Measurements from ENCODE around the gene CCDC88C.

CCDC88C gene

GRCh38 chr14:91416744-91417119 lies 888 bp downstream of the CCDC88C start:
- peak overlapping the region in 1 of 2 donors; percentile 11 for H3K4me3 ChIP-seq (replicated peaks in 1 of 2; ENCODE audit: low read depth in 2 of 2, low read length in 2 of 2)
- TF ChIP-seq, protein P1, sequence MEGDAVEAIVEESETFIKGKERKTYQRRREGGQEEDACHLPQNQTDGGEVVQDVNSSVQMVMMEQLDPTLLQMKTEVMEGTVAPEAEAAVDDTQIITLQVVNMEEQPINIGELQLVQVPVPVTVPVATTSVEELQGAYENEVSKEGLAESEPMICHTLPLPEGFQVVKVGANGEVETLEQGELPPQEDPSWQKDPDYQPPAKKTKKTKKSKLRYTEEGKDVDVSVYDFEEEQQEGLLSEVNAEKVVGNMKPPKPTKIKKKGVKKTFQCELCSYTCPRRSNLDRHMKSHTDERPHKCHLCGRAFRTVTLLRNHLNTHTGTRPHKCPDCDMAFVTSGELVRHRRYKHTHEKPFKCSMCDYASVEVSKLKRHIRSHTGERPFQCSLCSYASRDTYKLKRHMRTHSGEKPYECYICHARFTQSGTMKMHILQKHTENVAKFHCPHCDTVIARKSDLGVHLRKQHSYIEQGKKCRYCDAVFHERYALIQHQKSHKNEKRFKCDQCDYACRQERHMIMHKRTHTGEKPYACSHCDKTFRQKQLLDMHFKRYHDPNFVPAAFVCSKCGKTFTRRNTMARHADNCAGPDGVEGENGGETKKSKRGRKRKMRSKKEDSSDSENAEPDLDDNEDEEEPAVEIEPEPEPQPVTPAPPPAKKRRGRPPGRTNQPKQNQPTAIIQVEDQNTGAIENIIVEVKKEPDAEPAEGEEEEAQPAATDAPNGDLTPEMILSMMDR (IDR thresholded peaks at IDR 0.05; ENCODE audit: low read depth, low read length), result no peak

GRCh38 chr14:91415794-91416743 lies 1.6 kb downstream of the CCDC88C start:
- H3K4me3 ChIP-seq (replicated peaks in 1 of 2; ENCODE audit: low read depth in 2 of 2, low read length in 2 of 2), result no peak overlapping the region
- DNase-seq (ENCODE audit: low read depth in 2 of 2), result no peak
- TF ChIP-seq, protein P1 (IDR thresholded peaks at IDR 0.05; ENCODE audit: low read depth, low read length), result no peak

More at GRCh38 chr14:91416744-91417119, 888 bp downstream of the CCDC88C start:
- DNase-seq (ENCODE audit: low read depth in 2 of 2), result no peak

GRCh38 chr14:91414475-91414833 lies 3.2 kb downstream of the CCDC88C start:
- no peak for DNase-seq (ENCODE audit: low read depth in 2 of 2)
- TF ChIP-seq, protein P1 (IDR thresholded peaks at IDR 0.05; ENCODE audit: low read depth, low read length), result no peak
- H3K4me3 ChIP-seq (replicated peaks in 1 of 2; ENCODE audit: low read depth in 2 of 2, low read length in 2 of 2), result no peak overlapping the region

GRCh38 chr14:91413547-91414474 lies 3.8 kb downstream of the CCDC88C start:
- H3K4me3 ChIP-seq (replicated peaks in 1 of 2; ENCODE audit: low read depth in 2 of 2, low read length in 2 of 2), result no peak overlapping the region
- DNase-seq (ENCODE audit: low read depth in 2 of 2), result no peak

GRCh38 chr14:91412939-91413338 lies 4.7 kb downstream of the CCDC88C start:
- no peak for DNase-seq (ENCODE audit: low read depth in 2 of 2)
- no peak overlapping the region for H3K4me3 ChIP-seq (replicated peaks in 1 of 2; ENCODE audit: low read depth in 2 of 2, low read length in 2 of 2)
- TF ChIP-seq, protein P1 (IDR thresholded peaks at IDR 0.05; ENCODE audit: low read depth, low read length), result no peak

More at GRCh38 chr14:91413547-91414474, 3.8 kb downstream of the CCDC88C start:
- TF ChIP-seq, protein P1 (IDR thresholded peaks at IDR 0.05; ENCODE audit: low read depth, low read length), result no peak

- DNase-seq (ENCODE audit: low read depth in 2 of 2), result no peak
- TF ChIP-seq, protein P1 (IDR thresholded peaks at IDR 0.05; ENCODE audit: low read depth, low read length), result no peak
- no peak overlapping the region for H3K4me3 ChIP-seq (replicated peaks in 1 of 2; ENCODE audit: low read depth in 2 of 2, low read length in 2 of 2)
These were observed 6.7 kb downstream of the CCDC88C start for GRCh38 chr14:91410771-91411536.

All from cardiac fibroblast (primary cell).